ENCODE measurements around the gene ZNF350. TPM values are rescaled to one million over a fixed set of nuclear protein-coding genes. Genes with fewer than 3 reads are reported as not detected.

Gene ZNF350
- total and polyA plus RNA-seq, 2 of the 13 experiments (the other 11 are each of a cell fraction or from before 2014, with no cell fraction given) = 3.7 to 6.9 TPM

DNA sequence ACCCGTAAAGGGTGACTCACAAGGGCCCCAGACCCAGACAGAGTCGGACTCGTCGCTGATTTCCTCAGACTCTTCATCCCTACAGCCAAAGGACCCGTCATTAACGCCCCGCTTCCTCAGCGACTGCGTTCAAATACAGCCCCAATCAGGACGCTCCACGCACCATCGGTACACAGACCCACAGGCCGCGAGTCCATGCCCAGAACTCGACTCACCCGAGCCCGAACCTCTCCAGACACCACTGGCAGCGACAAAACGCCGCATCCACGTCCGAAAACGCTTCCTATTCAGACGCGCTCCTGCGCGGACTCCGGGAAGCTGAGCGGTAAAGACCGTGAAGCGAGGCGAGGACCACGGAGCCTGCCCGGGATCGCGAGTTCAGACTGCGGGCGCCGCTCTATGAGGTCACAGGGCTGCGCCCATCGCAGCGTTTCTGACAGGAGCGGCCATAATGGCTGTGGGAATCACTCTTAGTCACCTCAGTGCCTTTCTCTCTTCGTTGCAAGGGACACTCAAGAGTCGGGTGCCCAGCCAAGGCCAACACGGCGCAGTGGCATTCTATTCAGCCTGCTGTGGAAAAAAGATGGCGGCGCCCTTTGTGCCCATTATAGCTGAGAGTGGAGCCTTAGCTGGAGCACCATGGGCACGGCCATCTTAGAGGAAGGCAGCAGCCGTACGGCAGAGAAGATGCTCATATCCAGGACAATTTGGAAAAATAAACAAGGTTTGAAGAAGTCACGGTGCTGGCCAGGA is 41.6 kb upstream of the ZNF350 start, which contains the start of gene ZNF614 (continued):
- TF ChIP-seq RBM39 (IDR thresholded peaks at IDR 0.05; ENCODE audit: low read depth, low read length, poor library complexity, severe bottlenecking) = peak; percentile 77
- TF ChIP-seq ZNF589 (CRISPR knock-in tag; conservative IDR thresholded peaks at IDR 0.05) = no peak; the same call in 1 of the 2 replicates
- TF ChIP-seq RELA (CRISPR knock-in tag; IDR thresholded peaks at IDR 0.05) = peak; percentile 81; the same call in 1 of the 2 replicates
- TF ChIP-seq IRF1 (CRISPR knock-in tag; IDR thresholded peaks at IDR 0.05; ENCODE audit: low read depth) = no peak
- no peak; the same call in 1 of the 2 replicates for TF ChIP-seq ZNF614 (CRISPR knock-in tag; IDR thresholded peaks at IDR 0.05; ENCODE audit: borderline replicate concordance)
- TF ChIP-seq PITX1 (CRISPR knock-in tag; IDR thresholded peaks at IDR 0.05) = peak; percentile 68; the same call in 1 of the 2 replicates
- TF ChIP-seq, protein P1, sequence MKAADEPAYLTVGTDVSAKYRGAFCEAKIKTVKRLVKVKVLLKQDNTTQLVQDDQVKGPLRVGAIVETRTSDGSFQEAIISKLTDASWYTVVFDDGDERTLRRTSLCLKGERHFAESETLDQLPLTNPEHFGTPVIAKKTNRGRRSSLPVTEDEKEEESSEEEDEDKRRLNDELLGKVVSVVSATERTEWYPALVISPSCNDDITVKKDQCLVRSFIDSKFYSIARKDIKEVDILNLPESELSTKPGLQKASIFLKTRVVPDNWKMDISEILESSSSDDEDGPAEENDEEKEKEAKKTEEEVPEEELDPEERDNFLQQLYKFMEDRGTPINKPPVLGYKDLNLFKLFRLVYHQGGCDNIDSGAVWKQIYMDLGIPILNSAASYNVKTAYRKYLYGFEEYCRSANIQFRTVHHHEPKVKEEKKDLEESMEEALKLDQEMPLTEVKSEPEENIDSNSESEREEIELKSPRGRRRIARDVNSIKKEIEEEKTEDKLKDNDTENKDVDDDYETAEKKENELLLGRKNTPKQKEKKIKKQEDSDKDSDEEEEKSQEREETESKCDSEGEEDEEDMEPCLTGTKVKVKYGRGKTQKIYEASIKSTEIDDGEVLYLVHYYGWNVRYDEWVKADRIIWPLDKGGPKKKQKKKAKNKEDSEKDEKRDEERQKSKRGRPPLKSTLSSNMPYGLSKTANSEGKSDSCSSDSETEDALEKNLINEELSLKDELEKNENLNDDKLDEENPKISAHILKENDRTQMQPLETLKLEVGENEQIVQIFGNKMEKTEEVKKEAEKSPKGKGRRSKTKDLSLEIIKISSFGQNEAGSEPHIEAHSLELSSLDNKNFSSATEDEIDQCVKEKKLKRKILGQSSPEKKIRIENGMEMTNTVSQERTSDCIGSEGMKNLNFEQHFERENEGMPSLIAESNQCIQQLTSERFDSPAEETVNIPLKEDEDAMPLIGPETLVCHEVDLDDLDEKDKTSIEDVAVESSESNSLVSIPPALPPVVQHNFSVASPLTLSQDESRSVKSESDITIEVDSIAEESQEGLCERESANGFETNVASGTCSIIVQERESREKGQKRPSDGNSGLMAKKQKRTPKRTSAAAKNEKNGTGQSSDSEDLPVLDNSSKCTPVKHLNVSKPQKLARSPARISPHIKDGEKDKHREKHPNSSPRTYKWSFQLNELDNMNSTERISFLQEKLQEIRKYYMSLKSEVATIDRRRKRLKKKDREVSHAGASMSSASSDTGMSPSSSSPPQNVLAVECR (CRISPR knock-in tag; IDR thresholded peaks at IDR 0.05; ENCODE audit: borderline replicate concordance) = peak; percentile 96
- no peak for TF ChIP-seq RFXANK (CRISPR knock-in tag; IDR thresholded peaks at IDR 0.05)
- TF ChIP-seq, protein P2, sequence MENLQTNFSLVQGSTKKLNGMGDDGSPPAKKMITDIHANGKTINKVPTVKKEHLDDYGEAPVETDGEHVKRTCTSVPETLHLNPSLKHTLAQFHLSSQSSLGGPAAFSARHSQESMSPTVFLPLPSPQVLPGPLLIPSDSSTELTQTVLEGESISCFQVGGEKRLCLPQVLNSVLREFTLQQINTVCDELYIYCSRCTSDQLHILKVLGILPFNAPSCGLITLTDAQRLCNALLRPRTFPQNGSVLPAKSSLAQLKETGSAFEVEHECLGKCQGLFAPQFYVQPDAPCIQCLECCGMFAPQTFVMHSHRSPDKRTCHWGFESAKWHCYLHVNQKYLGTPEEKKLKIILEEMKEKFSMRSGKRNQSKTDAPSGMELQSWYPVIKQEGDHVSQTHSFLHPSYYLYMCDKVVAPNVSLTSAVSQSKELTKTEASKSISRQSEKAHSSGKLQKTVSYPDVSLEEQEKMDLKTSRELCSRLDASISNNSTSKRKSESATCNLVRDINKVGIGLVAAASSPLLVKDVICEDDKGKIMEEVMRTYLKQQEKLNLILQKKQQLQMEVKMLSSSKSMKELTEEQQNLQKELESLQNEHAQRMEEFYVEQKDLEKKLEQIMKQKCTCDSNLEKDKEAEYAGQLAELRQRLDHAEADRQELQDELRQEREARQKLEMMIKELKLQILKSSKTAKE (CRISPR knock-in tag; IDR thresholded peaks at IDR 0.05; ENCODE audit: borderline replicate concordance) = no peak
- peak; percentile 60; the same call in 1 of the 2 replicates for TF ChIP-seq ZC3H13 (CRISPR knock-in tag; IDR thresholded peaks at IDR 0.05)
- peak; percentile 82 for TF ChIP-seq ZNF788 (CRISPR knock-in tag; IDR thresholded peaks at IDR 0.05; ENCODE audit: borderline replicate concordance)
- no peak for TF ChIP-seq TFAP4 (IDR thresholded peaks at IDR 0.05; ENCODE audit: borderline replicate concordance, low read depth)
- 0 out of 2 replicates have a peak, but pooled peaks have one; percentile 46 for TF ChIP-seq ZNF44 (CRISPR knock-in tag; IDR thresholded peaks at IDR 0.05)
- TF ChIP-seq TOPORS (CRISPR knock-in tag; IDR thresholded peaks at IDR 0.05) = peak; percentile 66; the same call in 1 of the 2 replicates
- TF ChIP-seq SAFB2 (CRISPR knock-in tag; IDR thresholded peaks at IDR 0.05; ENCODE audit: borderline replicate concordance, low read depth) = 0 out of 2 replicates have a peak, but pooled peaks have one; percentile 46
- no peak; the same call in 1 of the 2 replicates for TF ChIP-seq ZNF724P (CRISPR knock-in tag; IDR thresholded peaks at IDR 0.05; ENCODE audit: borderline replicate concordance)

All from HepG2 (cell line).